ENCODE results near the gene RAB9B. TPM values are rescaled to one million over a fixed set of nuclear protein-coding genes. Genes with fewer than 3 reads are reported as not detected.

RAB9B gene
- total RNA-seq, 1 donor: 1.9 TPM

DNA sequence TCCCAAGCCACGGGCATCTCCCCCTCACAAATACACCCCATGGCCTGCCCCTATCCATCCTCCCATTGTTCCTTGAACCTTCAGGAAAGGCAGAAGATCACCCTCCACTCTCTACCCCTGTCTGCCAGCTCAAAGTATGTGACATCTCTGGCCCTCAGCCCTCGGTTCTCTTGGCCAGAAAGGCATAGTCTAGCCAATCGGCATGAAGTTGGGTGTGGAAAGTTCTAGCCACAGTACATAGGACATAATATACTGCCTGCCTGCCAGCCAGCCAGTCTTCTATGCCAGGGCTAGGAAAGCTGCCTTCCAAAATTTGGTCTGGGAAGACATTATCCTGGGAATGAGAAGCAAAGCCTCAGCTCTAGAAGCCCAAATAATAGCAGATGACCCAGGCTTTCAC, 58.6 kb downstream of the RAB9B start:
- no peak for DNase-seq (ENCODE audit: low read depth in 2 of 3, low spot score in 2 of 3)

Small RNA genes lying within 50 kb of the gene (small RNA-seq; reads per million reads assigned to genes)
- gene RNA5SP511: not detected

Other genes with a start within 250 kb of the RAB9B start
- 6.5 TPM for gene TCEAL4, start 246.7 kb downstream of the RAB9B start, total RNA-seq
- gene TCEAL3, start 224.3 kb downstream of the RAB9B start, total RNA-seq: 1.9 TPM
- gene TCEAL1, start 203.3 kb downstream of the RAB9B start, total RNA-seq: 11.3 TPM
- 96.7 TPM for gene MORF4L2, start 145.6 kb downstream of the RAB9B start, total RNA-seq
- not detected for gene TMEM31, start 121.3 kb downstream of the RAB9B start, total RNA-seq
- gene PLP1, start 55.4 kb downstream of the RAB9B start, total RNA-seq: not detected
- 3.0 TPM for gene TMSB15B, start 130.4 kb upstream of the RAB9B start, total RNA-seq
- not detected for gene H2BW1, start 181.5 kb upstream of the RAB9B start, total RNA-seq
- gene H2BW2, start 207.7 kb upstream of the RAB9B start, total RNA-seq: not detected
- gene TMSB15C, start 244.0 kb upstream of the RAB9B start, total RNA-seq: 2.4 TPM